Measurements from ENCODE around the gene CIAO2A. TPM values are rescaled to one million over a fixed set of nuclear protein-coding genes. Genes with fewer than 3 reads are reported as not detected.

CIAO2A gene
- total RNA-seq, 1 donor from 2014 or later = 210 TPM

GRCh38 chr15:64096668-64097384 lies 3.2 kb upstream of the CIAO2A start:
- Mint-ChIP-seq H3K27me3 (ENCODE audit: insufficient read depth, low read depth) (peaks cover 2% of the 10 kb centered on the region), H3K4me3 (peak overlapping the region; percentile 98), H3K27ac (peak overlapping the region; percentile 78), H3K9me3 (no peaks in the 10 kb centered on the region), H3K4me1 (peaks cover 53% of the 10 kb centered on the region), H3K36me3 (no peaks in the 10 kb centered on the region)
- Histone ChIP-seq H3F3A (ENCODE audit: low read depth) (peaks cover 24% of the 10 kb centered on the region), H4K20me1 (ENCODE audit: low read depth) (peaks cover 37% of the 10 kb centered on the region), H3K9ac (no peak overlapping the region), H2AFZ (replicated peaks) (no peak overlapping the region), H3K4me3 (peak overlapping the region; percentile 73), H3K36me3 (no peaks in the 10 kb centered on the region), H3K27ac (no peak overlapping the region), H3K4me1 (peaks cover 24% of the 10 kb centered on the region), H3K79me2 (ENCODE audit: low read depth) (peaks cover 75% of the 10 kb centered on the region), H3K27me3 (no peaks in the 10 kb centered on the region), H3K9me3 (ENCODE audit: low read depth) (no peaks in the 10 kb centered on the region), H3K4me2 (peak overlapping the region; percentile 88)
- DNase-seq (ENCODE audit: low spot score) = peak; percentile 42
- TF ChIP-seq EZH2phosphoT487 (IDR thresholded peaks at IDR 0.05) = no peak
- peak; percentile 26 for TF ChIP-seq CTCF (IDR thresholded peaks at IDR 0.05)

GRCh38 chr15:64095795-64096667 lies 2.4 kb upstream of the CIAO2A start, which contains the start of gene SNX1:
Gene SNX1, plus strand, starts transcription at chr15:64095982. Its CDS starts 32 bp downstream, at chr15:64096014.
- H2AFZ ChIP-seq (replicated peaks) = peak within 1 kb of the TSS; percentile 40
- DNase-seq (ENCODE audit: low spot score) = peak; percentile 92
- H3K27ac Mint-ChIP-seq = peak within 1 kb of the TSS; percentile 88
- H3F3A ChIP-seq (ENCODE audit: low read depth) = peaks cover 24% of the 10 kb centered on the region
- H4K20me1 ChIP-seq (ENCODE audit: low read depth) = peaks cover 36% of the 10 kb centered on the region
- peaks cover 75% of the 10 kb centered on the region for H3K79me2 ChIP-seq (ENCODE audit: low read depth)
- H3K4me3 ChIP-seq = peak within 1 kb of the TSS; percentile 73
- no peaks in the 10 kb centered on the region for H3K36me3 Mint-ChIP-seq
- peak within 1 kb of the TSS; percentile 98 for H3K4me3 Mint-ChIP-seq
- H3K9me3 Mint-ChIP-seq = no peaks in the 10 kb centered on the region
- peaks cover 24% of the 10 kb centered on the region for H3K4me1 ChIP-seq
- H3K27me3 Mint-ChIP-seq (ENCODE audit: insufficient read depth, low read depth) = peaks cover 2% of the 10 kb centered on the region
- peak within 1 kb of the TSS; percentile 57 for H3K9ac ChIP-seq
- H3K4me2 ChIP-seq = peak within 1 kb of the TSS; percentile 88
- H3K4me1 Mint-ChIP-seq = peaks cover 53% of the 10 kb centered on the region
- TF ChIP-seq CTCF (IDR thresholded peaks at IDR 0.05) (peak; percentile 17), EZH2 (IDR thresholded peaks at IDR 0.05) (no peak)
- no peaks in the 10 kb centered on the region for H3K9me3 ChIP-seq (ENCODE audit: low read depth)
- no peaks in the 10 kb centered on the region for H3K27me3 ChIP-seq
- no peak within 1 kb of the TSS for H3K27ac ChIP-seq
- no peaks in the 10 kb centered on the region for H3K36me3 ChIP-seq

- no peaks in the 10 kb centered on the region for H3K36me3 ChIP-seq
- peak overlapping the region; percentile 73 for H3K4me3 ChIP-seq
- peak overlapping the region; percentile 12 for H2AFZ ChIP-seq (replicated peaks)
- H3K9me3 Mint-ChIP-seq = no peaks in the 10 kb centered on the region
- H4K20me1 ChIP-seq (ENCODE audit: low read depth) = peaks cover 33% of the 10 kb centered on the region
- H3K27me3 ChIP-seq = no peaks in the 10 kb centered on the region
- H3K27ac Mint-ChIP-seq = peak overlapping the region; percentile 88
- H3K9ac ChIP-seq = no peak overlapping the region
- peaks cover 2% of the 10 kb centered on the region for H3K27me3 Mint-ChIP-seq (ENCODE audit: insufficient read depth, low read depth)
- DNase-seq (ENCODE audit: low spot score) = no peak
- H3K4me1 ChIP-seq = peaks cover 24% of the 10 kb centered on the region
- H3K79me2 ChIP-seq (ENCODE audit: low read depth) = peaks cover 75% of the 10 kb centered on the region
- no peak overlapping the region for H3K27ac ChIP-seq
- H3F3A ChIP-seq (ENCODE audit: low read depth) = peaks cover 24% of the 10 kb centered on the region
- no peaks in the 10 kb centered on the region for H3K9me3 ChIP-seq (ENCODE audit: low read depth)
- H3K36me3 Mint-ChIP-seq = no peaks in the 10 kb centered on the region
- H3K4me1 Mint-ChIP-seq = peaks cover 53% of the 10 kb centered on the region
- TF ChIP-seq EZH2 (IDR thresholded peaks at IDR 0.05) (no peak), CTCF (IDR thresholded peaks at IDR 0.05) (no peak), EZH2phosphoT487 (IDR thresholded peaks at IDR 0.05) (no peak)
- peak overlapping the region; percentile 98 for H3K4me3 Mint-ChIP-seq
- H3K4me2 ChIP-seq = peak overlapping the region; percentile 88
Observed at GRCh38 chr15:64095431-64095794, 1.8 kb upstream of the CIAO2A start.
